ENCODE measurements around the gene ZNF506. TPM values are rescaled to one million over a fixed set of nuclear protein-coding genes. Genes with fewer than 3 reads are reported as not detected.
"Not testable (repeated sequence)": the region's sequence is repeated elsewhere in the genome, so short reads cannot be mapped to it uniquely, and the experiment has no call there.

Gene ZNF506
- total RNA-seq (10 to 100 TPM; 27.8 to 28.3 TPM), polyA plus RNA-seq (26.9 TPM)

- peaks cover 3 to 12% (median 8%) of the 10 kb centered on the region in 5 donors for H3K9me3 Mint-ChIP-seq
- H3K27ac Mint-ChIP-seq, result peak within 1 kb of the TSS; percentile 99 to 100 (median 100)
- H3K9me3 ChIP-seq (ENCODE audit: low read length), result no peaks in the 10 kb centered on the region
- no peaks in the 10 kb centered on the region for H3K36me3 ChIP-seq (ENCODE audit: insufficient read depth, low read length)
- H3K4me1 ChIP-seq (ENCODE audit: insufficient read depth, low read length), result peaks cover 35% of the 10 kb centered on the region
- H3K27ac ChIP-seq (ENCODE audit: low read depth, low read length), result peak within 1 kb of the TSS; percentile 96
- ChIA-PET POLR2A (interaction anchor here (0.5 to 2.3 kb wide), 19 partner anchors 9 to 1199 kb away, joined by 3 to 59 read pairs (median 7); partner anchors contain the start of genes ATP13A1, ZNF101, ZNF14 and ZNF253), CTCF (interaction anchor here (1.0 to 2.1 kb wide), 8 partner anchors 12 to 160 kb away, joined by 3 to 7 read pairs (median 4); partner anchors contain the start of genes ZNF101, ZNF14 and ZNF253)
- DNase-seq, result peak; percentile 96 to 99 (median 97)
- peak within 1 kb of the TSS; percentile 95 for H3K4me3 ChIP-seq (ENCODE audit: low read length)
- peaks cover 5 to 37% (median 22%) of the 10 kb centered on the region in 3 donors for H3K36me3 Mint-ChIP-seq
- H3K27me3 ChIP-seq (ENCODE audit: insufficient read depth, low read length, poor library complexity, severe bottlenecking), result no peaks in the 10 kb centered on the region
- H3K27me3 Mint-ChIP-seq, result peaks cover 0 to 2% of the 10 kb centered on the region in 2 donors
- peak within 1 kb of the TSS; percentile 96 to 100 (median 100) for H3K4me3 Mint-ChIP-seq
- peaks cover 43 to 50% (median 49%) of the 10 kb centered on the region in 3 donors for H3K4me1 Mint-ChIP-seq
Measured at GRCh38 chr19:19821366-19821951, at the start of gene ZNF506. Gene ZNF506 (minus strand): TSS chr19:19821750. CDS start chr19:19821603, 147 bp downstream.

GRCh38 chr19:19870086-19870485 lies 48.5 kb upstream of the ZNF506 start:
- H3K36me3 ChIP-seq (ENCODE audit: insufficient read depth, low read length); DNase-seq; H3K9me3 Mint-ChIP-seq; H3K27ac Mint-ChIP-seq; CTCF ChIA-PET; H3K27me3 ChIP-seq (ENCODE audit: insufficient read depth, low read length, poor library complexity, severe bottlenecking); H3K27me3 Mint-ChIP-seq; H3K9me3 ChIP-seq (ENCODE audit: low read length); H3K4me3 ChIP-seq (ENCODE audit: low read length); H3K27ac ChIP-seq (ENCODE audit: low read depth, low read length): not testable (repeated sequence)
- H3K4me3 Mint-ChIP-seq, result peak overlapping the region in 1 of 7 donors; percentile 9
- H3K36me3 Mint-ChIP-seq, result peaks cover 0 to 42% (median 0%) of the 10 kb centered on the region in 3 donors
- H3K4me1 ChIP-seq (ENCODE audit: insufficient read depth, low read length), result peaks cover 25% of the 10 kb centered on the region
- POLR2A ChIA-PET, result interaction anchor here (0.6 to 1.1 kb wide), 2 partner anchors 31 to 202 kb away, joined by 4 read pairs; partner anchors contain the start of gene ZNF101
- peaks cover 47 to 59% (median 52%) of the 10 kb centered on the region in 3 donors for H3K4me1 Mint-ChIP-seq

- H3K36me3 Mint-ChIP-seq, result peaks cover 0 to 21% (median 0%) of the 10 kb centered on the region in 3 donors
- no peaks in the 10 kb centered on the region for H3K9me3 Mint-ChIP-seq
- CTCF ChIA-PET, result interaction anchor here (1.2 to 2.4 kb wide), 3 partner anchors 34 to 76 kb away, joined by 4 to 7 read pairs (median 7); partner anchors contain the start of genes ZNF506 and ZNF93
- DNase-seq, result peak; percentile 22 to 63 (median 54)
- H3K4me3 ChIP-seq (ENCODE audit: low read length), result peak overlapping the region; percentile 98
- peak overlapping the region; percentile 98 to 100 (median 100) for H3K4me3 Mint-ChIP-seq
- no peaks in the 10 kb centered on the region for H3K9me3 ChIP-seq (ENCODE audit: low read length)
- POLR2A ChIA-PET, result interaction anchor here (0.6 to 3.2 kb wide), 7 partner anchors 34 to 202 kb away, joined by 3 to 59 read pairs (median 4); partner anchors contain the start of genes ZNF101, ZNF506 and ZNF93
- H3K4me1 Mint-ChIP-seq, result peaks cover 37 to 39% (median 37%) of the 10 kb centered on the region in 3 donors
- no peaks in the 10 kb centered on the region for H3K36me3 ChIP-seq (ENCODE audit: insufficient read depth, low read length)
- no peaks in the 10 kb centered on the region for H3K27me3 Mint-ChIP-seq
- H3K27me3 ChIP-seq (ENCODE audit: insufficient read depth, low read length, poor library complexity, severe bottlenecking), result no peaks in the 10 kb centered on the region
- H3K4me1 ChIP-seq (ENCODE audit: insufficient read depth, low read length), result peaks cover 18% of the 10 kb centered on the region
- peak overlapping the region; percentile 90 to 99 (median 98) for H3K27ac Mint-ChIP-seq
- H3K27ac ChIP-seq (ENCODE audit: low read depth, low read length), result peak overlapping the region; percentile 91
Measured at GRCh38 chr19:19866611-19867248, 45.2 kb upstream of the ZNF506 start.

GRCh38 chr19:19865750-19866610 lies 44.4 kb upstream of the ZNF506 start, which contains the start of gene ZNF253:
Gene ZNF253 (plus strand): TSS chr19:19865882. CDS start chr19:19865997, 115 bp downstream.
- H3K27ac Mint-ChIP-seq, result peak within 1 kb of the TSS; percentile 90 to 99 (median 98)
- no peaks in the 10 kb centered on the region for H3K9me3 Mint-ChIP-seq
- POLR2A ChIA-PET, result interaction anchor here (0.6 to 3.2 kb wide), 12 partner anchors 23 to 270 kb away, joined by 3 to 59 read pairs (median 6); partner anchors contain the start of genes ATP13A1, ZNF101, ZNF14 and ZNF506
- Histone ChIP-seq H3K9me3 (ENCODE audit: low read length) (no peaks in the 10 kb centered on the region), H3K27me3 (ENCODE audit: insufficient read depth, low read length, poor library complexity, severe bottlenecking) (no peaks in the 10 kb centered on the region), H3K36me3 (ENCODE audit: insufficient read depth, low read length) (no peaks in the 10 kb centered on the region), H3K4me1 (ENCODE audit: insufficient read depth, low read length) (peaks cover 18% of the 10 kb centered on the region), H3K27ac (ENCODE audit: low read depth, low read length) (peak within 1 kb of the TSS; percentile 91), H3K4me3 (ENCODE audit: low read length) (peak within 1 kb of the TSS; percentile 98)
- peaks cover 0 to 18% (median 0%) of the 10 kb centered on the region in 3 donors for H3K36me3 Mint-ChIP-seq
- no peaks in the 10 kb centered on the region for H3K27me3 Mint-ChIP-seq
- H3K4me3 Mint-ChIP-seq, result peak within 1 kb of the TSS; percentile 98 to 100 (median 100)
- peaks cover 33 to 35% (median 34%) of the 10 kb centered on the region in 3 donors for H3K4me1 Mint-ChIP-seq
- CTCF ChIA-PET, result interaction anchor here (0.8 to 2.4 kb wide), 4 partner anchors 32 to 75 kb away, joined by 3 to 7 read pairs (median 6); partner anchors contain the start of genes ZNF506 and ZNF93
- peak; percentile 89 to 95 (median 92) for DNase-seq

GRCh38 chr19:19860756-19861390 lies 39.3 kb upstream of the ZNF506 start:
- Mint-ChIP-seq H3K4me3 (peak overlapping the region; percentile 43 to 87 (median 73)), H3K36me3 (peaks cover 0 to 6% (median 0%) of the 10 kb centered on the region in 3 donors), H3K27me3 (peaks cover 0 to 3% of the 10 kb centered on the region in 2 donors), H3K4me1 (peaks cover 6 to 11% (median 11%) of the 10 kb centered on the region in 3 donors), H3K9me3 (no peaks in the 10 kb centered on the region), H3K27ac (peak overlapping the region in 4 of 8 donors; percentile 15 to 70 (median 50))
- no peaks in the 10 kb centered on the region for H3K9me3 ChIP-seq (ENCODE audit: low read length)
- no peak overlapping the region for H3K27ac ChIP-seq (ENCODE audit: low read depth, low read length)
- H3K4me1 ChIP-seq (ENCODE audit: insufficient read depth, low read length), result no peaks in the 10 kb centered on the region
- CTCF ChIA-PET, result interaction anchor here (1.0 kb wide), 1 partner anchor 328 kb away, joined by 3 read pairs; no protein-coding TSS in a partner anchor
- H3K36me3 ChIP-seq (ENCODE audit: insufficient read depth, low read length), result no peaks in the 10 kb centered on the region
- peak in 4 of 5 donors; percentile 49 to 82 (median 58) for DNase-seq
- H3K4me3 ChIP-seq (ENCODE audit: low read length), result peak overlapping the region; percentile 32
- POLR2A ChIA-PET, result interaction anchor here (0.6 kb wide), 1 partner anchor 17 kb away, joined by 3 read pairs; no protein-coding TSS in a partner anchor
- H3K27me3 ChIP-seq (ENCODE audit: insufficient read depth, low read length, poor library complexity, severe bottlenecking), result no peaks in the 10 kb centered on the region

- POLR2A ChIA-PET, result interaction anchor here (0.7 kb wide), 1 partner anchor 343 kb away, joined by 5 read pairs; the partner anchor contains the start of gene NDUFA13
- Histone ChIP-seq H3K4me1 (ENCODE audit: insufficient read depth, low read length) (no peaks in the 10 kb centered on the region), H3K36me3 (ENCODE audit: insufficient read depth, low read length) (no peaks in the 10 kb centered on the region), H3K27ac (ENCODE audit: low read depth, low read length) (no peak overlapping the region), H3K27me3 (ENCODE audit: insufficient read depth, low read length, poor library complexity, severe bottlenecking) (no peaks in the 10 kb centered on the region), H3K9me3 (ENCODE audit: low read length) (no peaks in the 10 kb centered on the region), H3K4me3 (ENCODE audit: low read length) (no peak overlapping the region)
- Mint-ChIP-seq H3K4me3 (peak overlapping the region in 2 of 7 donors; percentile 9 to 48), H3K27ac (no peak overlapping the region), H3K9me3 (no peaks in the 10 kb centered on the region), H3K27me3 (peaks cover 0 to 3% of the 10 kb centered on the region in 2 donors), H3K4me1 (peaks cover 10 to 25% (median 14%) of the 10 kb centered on the region in 3 donors), H3K36me3 (peaks cover 0 to 3% (median 0%) of the 10 kb centered on the region in 3 donors)
- CTCF ChIA-PET, result no interaction called here
- no peak for DNase-seq
Measured at GRCh38 chr19:19858751-19859150, 37.2 kb upstream of the ZNF506 start.

- peaks cover 6 to 18% (median 10%) of the 10 kb centered on the region in 3 donors for H3K4me1 Mint-ChIP-seq
- DNase-seq; H3K27ac Mint-ChIP-seq; H3K4me3 ChIP-seq (ENCODE audit: low read length); H3K9me3 Mint-ChIP-seq; H3K4me1 ChIP-seq (ENCODE audit: insufficient read depth, low read length); H3K36me3 Mint-ChIP-seq; H3K27ac ChIP-seq (ENCODE audit: low read depth, low read length); H3K9me3 ChIP-seq (ENCODE audit: low read length); H3K27me3 ChIP-seq (ENCODE audit: insufficient read depth, low read length, poor library complexity, severe bottlenecking); H3K27me3 Mint-ChIP-seq; CTCF ChIA-PET; H3K36me3 ChIP-seq (ENCODE audit: insufficient read depth, low read length); H3K4me3 Mint-ChIP-seq; POLR2A ChIA-PET: not testable (repeated sequence)
Measured at GRCh38 chr19:19851740-19852139, 30.2 kb upstream of the ZNF506 start.
